Esophagus (tissue), 2 donors: ENCODE data around the gene DHX30. TPM values are rescaled to one million over a fixed set of nuclear protein-coding genes. Genes with fewer than 3 reads are reported as not detected.

Experiments
- H3K27ac ChIP-seq, 2 donors: one replicate each; pipeline ENCODE4 v1.5.1; 2013; ENCODE audit warnings: low read depth in 2 of 2, mild to moderate bottlenecking in 2 of 2, inconsistent platforms in 1 of 2, low read length in 1 of 2, moderate library complexity in 1 of 2
- H3K27me3 ChIP-seq, 2 donors: one replicate each; pipeline ENCODE4 v1.6.1; 2013; ENCODE audit warnings: low read length in 2 of 2, control low read depth in 1 of 2, mild to moderate bottlenecking in 1 of 2; ENCODE audit not compliant: insufficient read depth in 2 of 2, control insufficient read depth in 1 of 2
- H3K36me3 ChIP-seq, 2 donors: one replicate each; pipeline ENCODE4 v1.6.1; 2013; ENCODE audit warnings: low read length in 1 of 2; ENCODE audit not compliant: control insufficient read depth in 2 of 2, insufficient read depth in 2 of 2
- H3K4me1 ChIP-seq, 2 donors: one replicate each; pipeline ENCODE4 v1.6.1; 2013; ENCODE audit warnings: low read length in 1 of 2; ENCODE audit not compliant: control insufficient read depth in 2 of 2, insufficient read depth in 2 of 2
- H3K4me3 ChIP-seq, 2 donors: one replicate each; pipeline ENCODE4 v1.5.1; 2013; ENCODE audit warnings: low read length in 2 of 2, mild to moderate bottlenecking in 2 of 2, low read depth in 1 of 2, moderate library complexity in 1 of 2
- H3K9me3 ChIP-seq, 2 donors: one replicate each; pipeline ENCODE4 v1.6.1; 2013; ENCODE audit warnings: mild to moderate bottlenecking in 2 of 2, low read depth in 1 of 2, low read length in 1 of 2, moderate library complexity in 1 of 2; ENCODE audit not compliant: control insufficient read depth in 2 of 2, insufficient read depth in 1 of 2
- WGBS, 2 donors: extraction: QIAGEN DNeasy Blood & Tissue Kit; methylation state at CpG; one replicate each; pipeline ENCODE4 v1.1.7; 2013; 5-methylcytosine and 5-hydroxymethylcytosine counted together
- polyA plus RNA-seq, 2 donors: library from polyadenylated mRNA; stranded (reverse); fragments of 200-250 nt; gene quantifications; one replicate each; pipeline ENCODE4 v1.2.3, GENCODE V29; 2013
- donor health status: healthy with polysubstance abuse.
- donor health status: Bipolar disorder and iron deficiency.

DHX30 gene
- polyA plus RNA-seq, 2 donors, result 26.6 to 32.7 TPM

DNA sequence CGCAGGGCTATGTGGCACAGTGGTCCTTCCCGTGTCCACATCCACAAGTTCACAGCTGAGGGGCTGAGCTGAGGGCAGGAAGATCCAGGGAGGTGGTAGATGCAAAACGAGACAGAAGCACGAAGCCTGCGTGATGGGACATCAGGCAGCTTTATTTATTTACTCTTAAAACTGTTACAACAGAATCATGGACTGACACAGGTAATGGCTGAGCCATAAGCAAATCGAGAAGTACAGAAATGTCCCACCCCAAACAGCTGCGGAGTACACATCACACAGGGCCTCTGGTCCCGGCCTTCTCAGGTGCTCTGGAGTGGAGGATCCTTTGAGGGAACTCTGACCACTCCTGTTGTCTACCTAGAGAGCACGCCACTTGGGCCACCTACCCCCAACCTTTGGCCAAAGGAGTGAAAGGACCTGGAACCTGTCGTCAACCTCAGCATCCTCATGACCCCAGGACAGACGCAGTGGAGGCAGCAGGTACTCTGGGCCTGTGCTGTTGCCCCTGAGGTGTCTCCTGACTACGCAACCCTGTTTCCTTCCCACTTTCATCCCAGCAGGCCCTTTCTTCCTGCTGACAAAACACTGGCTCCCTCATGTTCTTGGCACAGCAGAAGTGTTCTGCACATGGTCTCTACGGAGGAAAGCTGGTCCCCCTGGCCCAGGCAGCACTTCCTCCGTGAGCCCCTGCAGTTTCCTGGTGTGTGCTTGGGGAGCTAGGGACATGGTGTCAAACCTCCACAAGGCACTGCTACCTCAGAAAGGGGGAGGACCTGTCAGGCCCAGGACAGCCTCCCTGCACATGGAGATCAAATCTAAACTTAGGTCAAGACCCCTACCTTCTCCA is 47.8 kb downstream of the DHX30 start:
- no peak overlapping the region for H3K4me3 ChIP-seq
- H3K27me3 ChIP-seq, result no peaks in the 10 kb centered on the region
- H3K4me1 ChIP-seq, result no peaks in the 10 kb centered on the region
- no peak overlapping the region for H3K27ac ChIP-seq
- WGBS, 2 donors, result 70 to 73% methylated on average over 14 of the region's 14 CpGs
- peaks cover 26 to 80% of the 10 kb centered on the region in 2 donors for H3K36me3 ChIP-seq
- H3K9me3 ChIP-seq, result no peaks in the 10 kb centered on the region

GRCh38 chr3:47851888-47852603 is 49.1 kb downstream of the DHX30 start:
- WGBS, 2 donors, result 91 to 92% methylated on average over 12 of the region's 12 CpGs
- Histone ChIP-seq H3K27ac (no peak overlapping the region), H3K4me3 (no peak overlapping the region), H3K27me3 (no peaks in the 10 kb centered on the region), H3K36me3 (peaks cover 15 to 77% of the 10 kb centered on the region in 2 donors), H3K9me3 (no peaks in the 10 kb centered on the region), H3K4me1 (no peaks in the 10 kb centered on the region)

DNA sequence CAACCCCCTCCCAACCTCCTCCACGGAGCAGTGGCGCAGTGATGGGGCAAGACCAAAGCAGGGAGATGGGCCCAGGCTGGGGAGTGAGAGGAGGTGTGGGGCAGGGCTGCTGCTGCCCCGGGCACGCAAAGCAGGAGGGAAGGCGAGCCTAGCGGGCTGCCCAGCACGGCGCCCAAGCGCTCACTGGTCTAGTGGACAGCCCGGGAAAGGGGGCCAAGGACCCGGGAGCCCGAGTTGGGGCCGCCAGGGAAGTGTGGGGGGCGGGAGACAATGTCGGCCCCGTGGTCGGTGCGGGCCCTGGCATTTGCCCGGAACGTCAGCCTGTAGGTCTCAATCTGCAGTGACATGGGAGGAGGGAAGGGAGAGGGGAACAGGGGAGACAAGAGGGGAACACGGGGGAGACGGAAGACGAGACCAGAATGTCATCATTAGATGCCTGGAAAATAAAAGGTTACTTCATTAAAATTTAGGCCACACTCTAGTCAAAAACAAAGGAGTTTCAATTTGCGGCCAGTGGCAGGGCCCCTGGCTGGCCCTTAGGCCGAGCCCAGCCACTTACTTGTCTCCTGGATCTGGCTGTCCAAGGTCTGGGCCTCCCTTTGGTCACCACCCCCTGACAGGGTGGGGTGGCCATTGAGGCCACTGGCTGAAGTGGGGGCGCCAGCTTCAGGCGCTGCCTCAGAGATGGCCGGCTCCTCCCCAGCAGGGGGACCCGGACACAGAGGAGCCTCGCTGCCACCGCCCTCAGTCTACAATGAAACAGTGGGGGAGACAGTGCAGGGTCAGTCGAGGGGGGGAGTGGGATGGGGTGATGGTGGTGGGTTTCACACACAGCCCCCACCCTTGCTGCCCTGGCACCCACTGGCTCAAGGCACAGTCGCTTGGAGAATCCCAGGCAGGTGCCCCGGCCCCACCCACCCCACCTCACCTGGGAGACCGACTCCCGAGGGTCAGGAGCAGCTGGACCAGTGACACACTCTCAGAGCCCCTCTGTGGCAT is 50.0 kb downstream of the DHX30 start:
- Histone ChIP-seq H3K9me3 (no peaks in the 10 kb centered on the region), H3K4me1 (no peaks in the 10 kb centered on the region), H3K4me3 (no peak overlapping the region), H3K27ac (no peak overlapping the region), H3K36me3 (peaks cover 8 to 73% of the 10 kb centered on the region in 2 donors), H3K27me3 (no peaks in the 10 kb centered on the region)
- 88 to 90% methylated on average over 35 to 36 of the region's 36 CpGs for WGBS, 2 donors

GRCh38 chr3:47854267-47854666 is 51.3 kb downstream of the DHX30 start:
- 87% methylated on average over 11 of the region's 11 CpGs for WGBS, 2 donors
- Histone ChIP-seq H3K9me3 (no peaks in the 10 kb centered on the region), H3K4me3 (no peak overlapping the region), H3K36me3 (peaks cover 5 to 62% of the 10 kb centered on the region in 2 donors), H3K27me3 (no peaks in the 10 kb centered on the region), H3K4me1 (no peaks in the 10 kb centered on the region), H3K27ac (no peak overlapping the region)

GRCh38 chr3:47854720-47855455 is 52.0 kb downstream of the DHX30 start:
- no peak overlapping the region for H3K4me3 ChIP-seq
- H3K27me3 ChIP-seq, result no peaks in the 10 kb centered on the region
- WGBS, 2 donors, result 88 to 92% methylated on average over 11 to 14 of the region's 14 CpGs
- no peaks in the 10 kb centered on the region for H3K9me3 ChIP-seq
- H3K4me1 ChIP-seq, result no peaks in the 10 kb centered on the region
- peaks cover 5 to 56% of the 10 kb centered on the region in 2 donors for H3K36me3 ChIP-seq
- no peak overlapping the region for H3K27ac ChIP-seq

DNA sequence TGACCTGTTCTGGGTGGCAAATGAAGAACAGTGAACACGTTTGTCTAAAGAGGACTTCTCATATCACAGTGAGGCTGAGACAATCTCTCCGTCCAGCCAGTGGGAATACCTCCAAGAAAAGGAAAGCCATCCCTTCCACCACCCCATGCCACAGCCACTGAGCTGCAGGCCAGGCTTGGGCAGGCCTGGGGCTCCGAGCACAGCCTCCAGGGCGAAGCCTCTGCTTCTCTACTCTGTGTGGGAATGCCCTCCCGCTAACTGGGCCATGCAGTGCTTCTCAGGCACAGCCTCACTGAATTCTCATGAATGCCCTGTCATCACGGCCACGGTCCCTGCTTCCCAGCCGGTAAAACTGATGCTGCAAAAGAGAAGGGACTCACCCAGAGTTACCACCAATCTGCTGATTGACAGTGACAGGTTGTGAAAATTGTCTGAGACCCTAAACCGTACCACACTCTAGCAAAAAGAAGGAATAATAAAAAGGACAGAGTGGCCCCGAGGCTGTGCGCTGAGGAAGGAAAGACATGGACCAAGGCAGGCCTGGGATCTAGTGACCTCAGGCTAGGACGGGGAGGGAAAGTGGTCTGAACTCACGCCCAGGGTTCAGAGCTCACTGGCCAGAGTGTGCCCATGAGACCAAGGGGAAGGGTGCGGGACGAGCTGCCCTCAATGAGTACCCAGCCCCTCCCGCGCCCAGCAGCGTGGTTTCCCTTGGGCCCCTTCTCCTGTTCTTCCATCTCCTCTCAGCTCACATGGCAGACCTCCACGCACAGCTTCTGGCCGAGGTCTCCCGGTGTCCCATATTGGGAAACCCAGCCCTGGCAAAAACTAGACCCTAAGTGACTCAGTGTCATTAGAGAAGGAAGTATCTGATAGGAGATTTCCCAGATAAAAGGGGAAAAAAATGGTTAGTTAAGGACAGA is 52.8 kb downstream of the DHX30 start:
- Histone ChIP-seq H3K27ac (no peak overlapping the region), H3K27me3 (no peaks in the 10 kb centered on the region), H3K4me3 (no peak overlapping the region), H3K36me3 (peaks cover 9 to 57% of the 10 kb centered on the region in 2 donors), H3K9me3 (no peaks in the 10 kb centered on the region), H3K4me1 (no peaks in the 10 kb centered on the region)
- WGBS, 2 donors, result 91 to 92% methylated on average over 21 of the region's 21 CpGs

DNA sequence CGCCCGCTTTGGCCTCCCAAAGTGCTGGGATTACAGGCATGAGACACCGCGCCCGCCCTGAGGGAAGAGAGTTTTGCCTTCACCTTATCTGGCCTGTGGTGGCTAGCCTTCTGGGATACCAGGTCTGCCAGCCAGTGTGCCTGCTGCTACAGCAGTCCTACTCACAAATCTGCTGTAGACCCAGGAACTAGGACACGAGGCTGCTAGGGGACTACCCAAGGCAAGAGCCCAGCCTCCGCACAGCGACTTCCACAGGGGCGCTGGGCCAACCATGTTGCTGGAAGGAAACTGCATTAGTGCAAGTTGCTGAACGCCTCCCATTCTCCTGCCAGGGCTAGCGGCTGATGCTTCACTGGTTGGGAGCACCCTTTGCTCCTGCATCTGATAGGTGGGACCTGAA is 53.7 kb downstream of the DHX30 start:
- peaks cover 9 to 52% of the 10 kb centered on the region in 2 donors for H3K36me3 ChIP-seq
- no peaks in the 10 kb centered on the region for H3K27me3 ChIP-seq
- no peak overlapping the region for H3K4me3 ChIP-seq
- H3K4me1 ChIP-seq, result no peaks in the 10 kb centered on the region
- no peaks in the 10 kb centered on the region for H3K9me3 ChIP-seq
- WGBS, 2 donors, result 77 to 78% methylated on average over 11 of the region's 11 CpGs
- H3K27ac ChIP-seq, result no peak overlapping the region

GRCh38 chr3:47857151-47857550 is 54.2 kb downstream of the DHX30 start:
- 86 to 87% methylated on average over 2 of the region's 2 CpGs for WGBS, 2 donors
- H3K27me3 ChIP-seq, result no peaks in the 10 kb centered on the region
- H3K4me3 ChIP-seq, result no peak overlapping the region
- H3K4me1 ChIP-seq, result no peaks in the 10 kb centered on the region
- H3K36me3 ChIP-seq, result peaks cover 9 to 49% of the 10 kb centered on the region in 2 donors
- H3K27ac ChIP-seq, result no peak overlapping the region
- H3K9me3 ChIP-seq, result no peaks in the 10 kb centered on the region
